Body of pancreas (tissue), 4 donors: ENCODE data around the gene LRRC28. TPM values are rescaled to one million over a fixed set of nuclear protein-coding genes. Genes with fewer than 3 reads are reported as not detected.

ENCODE experiments used
- ATAC-seq: fragments of 150-250 bp; one replicate; pipeline ENCODE4 v1.9.1; 2016
- DNase-seq, 4 donors: peaks; one replicate each; pipeline ENCODE4 v3.0.0-alpha.2; 2019
- H3K27ac ChIP-seq, 4 donors: fragments of 200-600 bp; sonication (generic); 1 replicate in 3 of 4; 2 replicates in 1 of 4; pipeline versions ENCODE4 v1.5.1 to v1.6.1; 2016 to 2019; ENCODE audit warnings: mild to moderate bottlenecking in 1 of 4, mixed read lengths in 1 of 4, moderate library complexity in 1 of 4
- H3K27me3 ChIP-seq, 2 donors: fragments of 200-600 bp; sonication (generic); one replicate each; pipeline ENCODE4 v1.6.0; 2016; ENCODE audit warnings: mild to moderate bottlenecking in 1 of 2
- H3K36me3 ChIP-seq, 2 donors: fragments of 200-600 bp; sonication (generic); replicated peaks in 1 of 2; 2 replicates each; pipeline ENCODE4 v1.5.1; 2016; ENCODE audit warnings: low read depth in 2 of 2; ENCODE audit not compliant: insufficient read depth in 1 of 2
- H3K4me1 ChIP-seq: fragments of 200-600 bp; sonication (generic); one replicate; pipeline ENCODE4 v1.6.0; 2016
- H3K4me3 ChIP-seq, 2 donors: fragments of 200-600 bp; sonication (generic); 1 replicate in 1 of 2; 2 replicates in 1 of 2; pipeline ENCODE4 v1.5.1; 2016 to 2019
- H3K9me3 ChIP-seq, 3 donors: fragments of 200-600 bp; sonication (generic); 1 replicate in 2 of 3; 2 replicates in 1 of 3; pipeline ENCODE4 v1.5.1; 2016
- POLR2A ChIP-seq, 3 donors: fragments of 450-650 bp; IDR thresholded peaks; one replicate each; pipeline ENCODE4 v1.6.1; 2016; ENCODE audit warnings: antibody characterized with exemption in 3 of 3, mild to moderate bottlenecking in 2 of 3
- WGBS, 2 donors: methylation state at CpG; one replicate each; pipeline ENCODE4 v1.1.5; 2017; 5-methylcytosine and 5-hydroxymethylcytosine counted together
- intact Hi-C: fragments of 100-400 bp; cut with DNase I; formaldehyde crosslinking; loops from one replicate; pipeline ENCODE4 v1.15.1; 2023
- total RNA-seq, 2 donors: library from RNA; depleted of rRNA; stranded (reverse); fragments of >200 nt; gene quantifications; one replicate each; pipeline ENCODE4 v1.1.0, GENCODE V29; 2016
- TF ChIP-seq, protein P1 (sequence below), 7 experiments: fragments of 450-650 bp in 4 of 7; fragments of 200-600 bp in 3 of 7; sonication (generic) in 3 of 7; IDR thresholded peaks; one replicate each; pipeline ENCODE4 v1.5.1; 2016 to 2019; ENCODE audit warnings: antibody characterized with exemption in 7 of 7

The LRRC28 gene
- total RNA-seq, 2 donors from 2014 or later: 13.0 to 59.3 TPM

DNA sequence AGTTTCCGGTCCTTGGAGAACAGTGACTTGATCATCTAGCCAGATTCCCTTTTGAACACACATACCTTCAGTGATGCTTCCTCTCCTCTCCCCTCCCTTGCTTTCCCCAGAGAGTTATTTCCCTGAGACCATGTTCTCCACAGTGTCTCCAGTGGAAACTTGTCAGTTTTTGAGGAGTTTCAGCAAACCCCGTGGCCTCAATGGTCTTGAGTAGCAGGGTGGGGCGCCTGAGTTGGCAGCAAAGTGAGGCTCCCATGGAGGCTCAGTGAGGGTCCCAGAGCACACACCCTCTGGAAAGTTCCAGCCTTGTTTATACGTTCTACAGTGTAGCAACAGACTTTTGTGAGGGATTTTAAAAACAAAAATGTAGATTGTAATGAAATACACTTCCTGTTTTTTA, 135.1 kb downstream of the LRRC28 start:
- no peaks in the 10 kb centered on the region for H3K4me1 ChIP-seq
- intact Hi-C loops: no loop called here
- TF ChIP-seq POLR2A (IDR thresholded peaks at IDR 0.05): no peak
- TF ChIP-seq, protein P1, sequence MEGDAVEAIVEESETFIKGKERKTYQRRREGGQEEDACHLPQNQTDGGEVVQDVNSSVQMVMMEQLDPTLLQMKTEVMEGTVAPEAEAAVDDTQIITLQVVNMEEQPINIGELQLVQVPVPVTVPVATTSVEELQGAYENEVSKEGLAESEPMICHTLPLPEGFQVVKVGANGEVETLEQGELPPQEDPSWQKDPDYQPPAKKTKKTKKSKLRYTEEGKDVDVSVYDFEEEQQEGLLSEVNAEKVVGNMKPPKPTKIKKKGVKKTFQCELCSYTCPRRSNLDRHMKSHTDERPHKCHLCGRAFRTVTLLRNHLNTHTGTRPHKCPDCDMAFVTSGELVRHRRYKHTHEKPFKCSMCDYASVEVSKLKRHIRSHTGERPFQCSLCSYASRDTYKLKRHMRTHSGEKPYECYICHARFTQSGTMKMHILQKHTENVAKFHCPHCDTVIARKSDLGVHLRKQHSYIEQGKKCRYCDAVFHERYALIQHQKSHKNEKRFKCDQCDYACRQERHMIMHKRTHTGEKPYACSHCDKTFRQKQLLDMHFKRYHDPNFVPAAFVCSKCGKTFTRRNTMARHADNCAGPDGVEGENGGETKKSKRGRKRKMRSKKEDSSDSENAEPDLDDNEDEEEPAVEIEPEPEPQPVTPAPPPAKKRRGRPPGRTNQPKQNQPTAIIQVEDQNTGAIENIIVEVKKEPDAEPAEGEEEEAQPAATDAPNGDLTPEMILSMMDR (IDR thresholded peaks at IDR 0.05): no peak
- H3K4me3 ChIP-seq: no peak overlapping the region
- H3K27me3 ChIP-seq: no peaks in the 10 kb centered on the region
- no peaks in the 10 kb centered on the region for H3K36me3 ChIP-seq
- no peak for ATAC-seq
- no peak for DNase-seq
- no peak overlapping the region for H3K27ac ChIP-seq
- 84 to 89% methylated on average over 4 of the region's 4 CpGs for WGBS, 2 donors
- H3K9me3 ChIP-seq: no peaks in the 10 kb centered on the region

DNA sequence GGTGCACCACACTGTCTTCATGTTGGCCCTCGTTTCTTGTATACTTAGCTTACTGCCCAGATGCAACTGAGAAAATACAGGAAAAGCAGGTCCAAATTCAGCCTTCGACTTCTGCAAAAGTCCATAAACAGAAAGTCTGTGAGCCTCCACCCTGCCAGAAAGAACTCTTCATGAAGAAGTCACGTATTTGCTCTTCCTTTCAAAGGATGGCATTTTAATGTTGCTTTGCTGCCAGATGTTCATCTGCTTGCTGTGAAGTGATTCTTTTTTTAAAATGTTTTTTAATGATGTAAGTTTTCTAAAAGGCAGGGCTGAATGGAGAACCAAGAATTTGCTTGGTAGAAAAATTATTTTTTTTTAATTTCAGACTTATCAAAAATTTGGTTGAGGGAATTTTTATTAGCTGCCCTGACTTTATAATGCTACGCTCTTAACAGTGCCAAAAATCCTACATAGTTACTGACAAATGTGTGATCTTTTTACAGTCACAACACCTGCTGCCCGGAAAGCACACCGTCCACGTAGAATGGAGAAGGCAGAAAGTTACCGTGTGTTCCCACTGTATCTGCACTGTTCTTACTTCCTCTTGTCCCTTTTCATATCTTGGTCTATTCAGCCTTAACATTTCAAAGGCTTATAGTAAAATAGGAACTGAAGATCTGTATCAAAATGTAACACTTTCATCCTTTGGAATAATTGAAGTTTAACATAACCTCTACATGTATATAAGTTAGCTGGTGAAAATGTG, 136.3 kb downstream of the LRRC28 start:
- no peak for ATAC-seq
- peaks cover 0 to 5% (median 0%) of the 10 kb centered on the region in 3 donors for H3K9me3 ChIP-seq
- 85 to 89% methylated on average over 8 of the region's 8 CpGs for WGBS, 2 donors
- H3K27ac ChIP-seq: no peak overlapping the region
- no peak for DNase-seq
- no peak overlapping the region for H3K4me3 ChIP-seq
- no peaks in the 10 kb centered on the region for H3K27me3 ChIP-seq
- TF ChIP-seq, protein P1 (IDR thresholded peaks at IDR 0.05): no peak
- no peak for TF ChIP-seq POLR2A (IDR thresholded peaks at IDR 0.05)
- intact Hi-C loops: no loop called here
- H3K36me3 ChIP-seq: no peaks in the 10 kb centered on the region
- H3K4me1 ChIP-seq: no peaks in the 10 kb centered on the region

DNA sequence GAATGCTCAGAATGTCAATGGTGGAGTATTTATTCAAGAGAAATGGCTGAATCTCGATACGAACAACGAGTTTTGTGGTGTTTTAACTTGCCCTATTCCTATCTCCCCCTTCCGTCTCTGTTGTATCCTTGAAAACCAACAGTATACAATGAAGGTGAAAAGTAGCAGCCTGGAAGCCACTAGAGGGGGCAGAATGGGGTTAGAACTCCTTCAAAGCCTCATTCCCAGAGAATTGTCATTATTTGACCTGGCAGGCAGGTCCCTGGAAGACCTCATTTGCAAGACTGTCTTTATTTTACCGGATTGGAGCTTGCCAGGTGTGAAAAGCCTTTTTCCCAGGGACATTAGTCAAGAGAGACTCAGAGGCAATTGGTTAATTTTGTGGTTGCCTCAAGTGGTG, 139.4 kb downstream of the LRRC28 start:
- Histone ChIP-seq H3K4me3 (no peak overlapping the region), H3K27me3 (no peaks in the 10 kb centered on the region), H3K9me3 (peaks cover 0 to 5% (median 0%) of the 10 kb centered on the region in 3 donors), H3K36me3 (no peaks in the 10 kb centered on the region), H3K27ac (no peak overlapping the region), H3K4me1 (no peaks in the 10 kb centered on the region)
- TF ChIP-seq, protein P1 (IDR thresholded peaks at IDR 0.05): no peak
- no peak for TF ChIP-seq POLR2A (IDR thresholded peaks at IDR 0.05)
- ATAC-seq: no peak
- intact Hi-C loops: no loop called here
- 67 to 75% methylated on average over 5 of the region's 5 CpGs for WGBS, 2 donors
- no peak for DNase-seq

DNA sequence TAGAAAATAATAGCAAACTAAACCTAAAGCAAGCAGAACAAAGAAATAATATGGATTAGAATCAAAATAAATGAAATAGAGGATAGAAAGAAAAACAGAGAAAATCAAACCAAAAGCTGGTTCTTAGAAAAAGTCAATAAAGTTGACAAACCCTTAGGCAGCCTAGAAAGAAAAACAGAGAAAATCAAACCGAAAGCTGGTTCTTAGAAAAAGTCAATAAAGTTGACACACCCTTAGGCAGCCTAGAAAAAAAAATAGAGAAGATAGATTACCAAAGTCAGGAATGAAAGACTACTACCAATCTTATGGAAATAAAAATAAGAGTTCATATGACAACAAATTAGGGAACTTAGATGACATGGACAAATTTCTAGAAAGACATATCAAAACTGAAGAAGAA, 142.4 kb downstream of the LRRC28 start:
- no peak for TF ChIP-seq POLR2A (IDR thresholded peaks at IDR 0.05)
- TF ChIP-seq, protein P1 (IDR thresholded peaks at IDR 0.05): no peak
- no peaks in the 10 kb centered on the region for H3K4me1 ChIP-seq
- DNase-seq (no peak), ATAC-seq (no peak)
- no peaks in the 10 kb centered on the region for H3K36me3 ChIP-seq
- no peak overlapping the region for H3K27ac ChIP-seq
- no peak overlapping the region for H3K4me3 ChIP-seq
- intact Hi-C loops: no loop called here
- H3K9me3 ChIP-seq: peaks cover 0 to 5% (median 0%) of the 10 kb centered on the region in 3 donors
- H3K27me3 ChIP-seq: no peaks in the 10 kb centered on the region
- WGBS, 2 donors: 4 to 15% methylated on average over 1 of the region's 1 CpG

DNA sequence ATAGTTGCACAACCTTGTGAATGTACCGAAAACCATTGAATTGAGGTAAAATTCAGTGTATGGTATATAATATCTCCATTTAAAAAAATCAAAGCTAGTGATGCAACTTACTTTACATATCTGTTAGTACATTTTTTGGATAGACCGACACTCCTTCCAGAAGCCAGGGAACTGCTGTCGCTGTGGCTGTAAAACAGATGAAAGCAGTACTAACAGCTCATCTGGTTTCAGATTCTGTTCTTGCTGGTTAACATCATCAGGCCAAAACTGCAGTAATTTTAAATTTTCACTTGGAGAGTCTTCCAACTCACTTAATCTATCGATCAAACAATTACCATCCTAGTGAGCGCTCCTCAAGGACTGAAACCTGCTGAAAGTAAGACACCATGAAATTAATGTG, 145.1 kb downstream of the LRRC28 start:
- no peaks in the 10 kb centered on the region for H3K4me1 ChIP-seq
- TF ChIP-seq POLR2A (IDR thresholded peaks at IDR 0.05): no peak
- TF ChIP-seq, protein P1 (IDR thresholded peaks at IDR 0.05): no peak
- WGBS, 2 donors: 75 to 77% methylated on average over 5 of the region's 5 CpGs
- no peaks in the 10 kb centered on the region for H3K36me3 ChIP-seq
- H3K4me3 ChIP-seq: no peak overlapping the region
- ATAC-seq: no peak
- DNase-seq: no peak
- no peaks in the 10 kb centered on the region for H3K27me3 ChIP-seq
- intact Hi-C loops: no loop called here
- H3K27ac ChIP-seq: no peak overlapping the region
- peaks cover 0 to 5% (median 0%) of the 10 kb centered on the region in 3 donors for H3K9me3 ChIP-seq
